H9 (cell line): Measurements from ENCODE around the gene CTF1. TPM values are rescaled to one million over a fixed set of nuclear protein-coding genes. Genes with fewer than 3 reads are reported as not detected.

Source experiments
- DNase-seq: peaks from one replicate; pipeline ENCODE4 v3.0.0-alpha.2; 2017
- H2AFZ ChIP-seq: one replicate; pipeline ENCODE4 v1.6.1; 2013; ENCODE audit warnings: mild to moderate bottlenecking, low read length, control low read depth, moderate library complexity
- H2AK5ac ChIP-seq: 2 replicates; pipeline ENCODE4 v1.6.1; 2013; ENCODE audit warnings: low read length, control low read depth, mixed read lengths; ENCODE audit not compliant: insufficient read length
- H2BK120ac ChIP-seq: one replicate; pipeline ENCODE4 v1.6.1; 2013; ENCODE audit warnings: low read depth, mild to moderate bottlenecking, low read length, control low read depth, inconsistent platforms; ENCODE audit not compliant: poor library complexity, severe bottlenecking
- H2BK12ac ChIP-seq: 2 replicates; pipeline ENCODE4 v1.6.1; 2013; ENCODE audit warnings: low read length, control low read depth, mixed read lengths, low read depth; ENCODE audit not compliant: insufficient read length
- H2BK15ac ChIP-seq: 2 replicates; pipeline ENCODE4 v1.6.1; 2013; ENCODE audit warnings: low read depth, low read length, control low read depth
- H2BK20ac ChIP-seq: one replicate; pipeline ENCODE4 v1.6.1; 2013; ENCODE audit warnings: low read depth, mild to moderate bottlenecking, low read length, control low read depth, inconsistent platforms; ENCODE audit not compliant: poor library complexity, severe bottlenecking
- H2BK5ac ChIP-seq: 2 replicates; pipeline ENCODE4 v1.6.1; 2013; ENCODE audit warnings: low read length, control low read depth, mixed read lengths; ENCODE audit not compliant: insufficient read length
- H3K14ac ChIP-seq: 2 replicates; pipeline ENCODE4 v1.6.1; 2013; ENCODE audit warnings: low read length, control low read depth; ENCODE audit not compliant: insufficient read depth
- H3K18ac ChIP-seq: 2 replicates; pipeline ENCODE4 v1.6.1; 2013; ENCODE audit warnings: low read depth, mild to moderate bottlenecking, mixed read lengths, low read length, control low read depth; ENCODE audit not compliant: insufficient read length
- H3K23ac ChIP-seq: 2 replicates; pipeline ENCODE4 v1.6.1; 2013; ENCODE audit warnings: low read length, control low read depth, mixed read lengths, low read depth; ENCODE audit not compliant: insufficient read length
- H3K23me2 ChIP-seq: 2 replicates; pipeline ENCODE4 v1.6.1; 2013; ENCODE audit warnings: low read depth, mild to moderate bottlenecking, mixed read lengths, low read length, control low read depth; ENCODE audit not compliant: insufficient read length, poor library complexity, severe bottlenecking
- H3K27ac ChIP-seq: 2 replicates; pipeline ENCODE4 v1.5.1; 2013; ENCODE audit warnings: low read length, control low read depth, mixed read lengths, low read depth; ENCODE audit not compliant: insufficient read length
- H3K27me3 ChIP-seq: 2 replicates; pipeline ENCODE4 v1.6.1; 2013; ENCODE audit warnings: low read length, control low read depth, inconsistent platforms; ENCODE audit not compliant: insufficient read depth
- H3K4ac ChIP-seq: 2 replicates; pipeline ENCODE4 v1.6.1; 2013; ENCODE audit warnings: low read depth, mild to moderate bottlenecking, control low read depth, inconsistent platforms, low read length, moderate library complexity
- H3K4me1 ChIP-seq: 2 replicates; pipeline ENCODE4 v1.6.1; 2013; ENCODE audit warnings: low read length, control low read depth, inconsistent platforms; ENCODE audit not compliant: insufficient read depth
- H3K4me2 ChIP-seq: 2 replicates; pipeline ENCODE4 v1.6.1; 2013; ENCODE audit warnings: low read length, control low read depth, mixed read lengths; ENCODE audit not compliant: insufficient read length, insufficient read depth
- H3K56ac ChIP-seq: 2 replicates; pipeline ENCODE4 v1.6.1; 2013; ENCODE audit warnings: low read depth, mild to moderate bottlenecking, mixed read lengths, low read length, control low read depth; ENCODE audit not compliant: insufficient read length
- H3K79me1 ChIP-seq: 2 replicates; pipeline ENCODE4 v1.6.1; 2013; ENCODE audit warnings: low read depth, mild to moderate bottlenecking, moderate library complexity, low read length, control low read depth, inconsistent platforms; ENCODE audit not compliant: insufficient read depth, poor library complexity, severe bottlenecking
- H3K79me2 ChIP-seq: 2 replicates; pipeline ENCODE4 v1.6.1; 2013; ENCODE audit warnings: low read length, control low read depth, inconsistent platforms; ENCODE audit not compliant: insufficient read depth
- H3K9ac ChIP-seq: 2 replicates; pipeline ENCODE4 v1.6.1; 2013; ENCODE audit warnings: low read length, control low read depth, mixed read lengths; ENCODE audit not compliant: insufficient read length; ENCODE audit errors: extremely low read depth
- H3K9me3 ChIP-seq: one replicate; pipeline ENCODE4 v1.6.1; 2013; ENCODE audit warnings: low read depth, low read length, inconsistent platforms; ENCODE audit not compliant: control insufficient read depth
- H3T11ph ChIP-seq: one replicate; pipeline ENCODE4 v1.6.1; 2013; ENCODE audit warnings: mild to moderate bottlenecking, low read length, control low read depth, inconsistent platforms
- H4K20me1 ChIP-seq: one replicate; pipeline ENCODE4 v1.6.1; 2013; ENCODE audit not compliant: control insufficient read depth, insufficient read length, insufficient read depth
- H4K5ac ChIP-seq: 2 replicates; pipeline ENCODE4 v1.6.1; 2013; ENCODE audit warnings: low read depth, mild to moderate bottlenecking, mixed read lengths, low read length, control low read depth; ENCODE audit not compliant: insufficient read length
- H4K8ac ChIP-seq: replicated peaks from 2 replicates; pipeline ENCODE4 v1.6.1; 2013; ENCODE audit warnings: low read length, control low read depth, mixed read lengths, low read depth; ENCODE audit not compliant: insufficient read length
- H4K91ac ChIP-seq: 2 replicates; pipeline ENCODE4 v1.6.1; 2013; ENCODE audit warnings: low read depth, mild to moderate bottlenecking, moderate library complexity, mixed read lengths, low read length, control low read depth; ENCODE audit not compliant: insufficient read length
- H3K27ac Mint-ChIP-seq, 3 experiments: 2 replicates in 2 of 3; 3 replicates in 1 of 3; pipeline ENCODE4 v1.8.0; 2020 to 2021; ENCODE audit warnings: mixed read lengths in 3 of 3, mild to moderate bottlenecking in 1 of 3, moderate library complexity in 1 of 3
- H3K27me3 Mint-ChIP-seq: 2 replicates; pipeline ENCODE4 v1.8.0; 2021; ENCODE audit warnings: low read depth, mild to moderate bottlenecking, moderate library complexity, mixed read lengths
- H3K36me3 Mint-ChIP-seq, 3 experiments: 2 replicates in 2 of 3; 3 replicates in 1 of 3; pipeline ENCODE4 v1.8.0; 2020 to 2021; ENCODE audit warnings: low read depth in 3 of 3, mixed read lengths in 3 of 3; ENCODE audit not compliant: insufficient read depth in 1 of 3
- H3K4me1 Mint-ChIP-seq, 2 experiments: 2 replicates each; pipeline ENCODE4 v1.8.0; 2020; ENCODE audit warnings: mixed read lengths in 2 of 2
- H3K4me3 Mint-ChIP-seq, 2 experiments: 2 replicates in 1 of 2; 3 replicates in 1 of 2; pipeline ENCODE4 v1.8.0; 2020 to 2021; ENCODE audit warnings: mild to moderate bottlenecking in 2 of 2, mixed read lengths in 2 of 2, moderate library complexity in 1 of 2
- H3K9me3 Mint-ChIP-seq, 2 experiments: 2 replicates in 1 of 2; 3 replicates in 1 of 2; pipeline ENCODE4 v1.8.0; 2020; ENCODE audit warnings: mild to moderate bottlenecking in 2 of 2, mixed read lengths in 2 of 2, moderate library complexity in 1 of 2
- CTCF ChIP-seq: fragments of 200-600 bp; sonication (generic); conservative IDR thresholded peaks from 3 replicates; pipeline ENCODE4 v1.8.0; 2021; ENCODE audit warnings: antibody characterized with exemption, mild to moderate bottlenecking
- WGBS: extraction: QIAGEN DNeasy Blood & Tissue Kit; methylation state at CpG from one replicate; pipeline ENCODE4 v1.1.7; 2013; ENCODE audit warnings: missing lambda C conversion rate, low lambda C conversion rate, mixed read lengths; ENCODE audit not compliant: insufficient read length; ENCODE audit errors: extremely low coverage; 5-methylcytosine and 5-hydroxymethylcytosine counted together
- total RNA-seq: library from RNA; stranded (reverse); gene quantifications from 2 replicates; pipeline ENCODE4 v1.2.1, GENCODE V29; 2021

The CTF1 gene
- total RNA-seq, 1 experiment from 2014 or later: 0.72 TPM

GRCh38 chr16:30910427-30911029 is 14.1 kb downstream of the CTF1 start:
- Histone ChIP-seq H2AK5ac (no peak overlapping the region), H2BK12ac (no peak overlapping the region), H2BK15ac (no peak overlapping the region), H3K4me1 (no peaks in the 10 kb centered on the region), H2BK20ac (no peak overlapping the region), H3K9ac (no peak overlapping the region), H3K9me3 (no peaks in the 10 kb centered on the region), H4K8ac (no peak overlapping the region), H3K56ac (no peak overlapping the region), H2BK120ac (no peak overlapping the region), H3K27ac (no peak overlapping the region), H3K18ac (no peak overlapping the region), H3K14ac (no peak overlapping the region), H3T11ph (no peak overlapping the region), H3K27me3 (no peaks in the 10 kb centered on the region), H4K5ac (no peak overlapping the region), H4K91ac (no peak overlapping the region), H2AFZ (no peak overlapping the region), H3K23me2 (no peaks in the 10 kb centered on the region), H4K20me1 (peaks cover 2% of the 10 kb centered on the region), H3K4ac (no peak overlapping the region), H3K79me2 (no peaks in the 10 kb centered on the region), H3K23ac (no peak overlapping the region), H3K4me2 (no peak overlapping the region), H3K79me1 (no peaks in the 10 kb centered on the region), H2BK5ac (no peak overlapping the region)
- Mint-ChIP-seq H3K9me3 (no peaks in the 10 kb centered on the region), H3K4me3 (no peak overlapping the region), H3K36me3 (no peaks in the 10 kb centered on the region), H3K27me3 (peaks cover 6% of the 10 kb centered on the region), H3K27ac (peak overlapping the region in 1 of 3 experiments; percentile 88; a peak in 1 of 7 replicates), H3K4me1 (peaks cover 18 to 20% of the 10 kb centered on the region in 2 experiments)
- no peak for TF ChIP-seq CTCF
- no CpG with 5 or more reads among the region's 18 CpGs for WGBS
- no peak for DNase-seq
